ENCODE data around the gene IL1R2. TPM values are rescaled to one million over a fixed set of nuclear protein-coding genes. Genes with fewer than 3 reads are reported as not detected.

The IL1R2 gene
- polyA plus RNA-seq, 2 of the 4 experiments (the other 2 are of a cell fraction): 0.83 to 1.7 TPM

DNA sequence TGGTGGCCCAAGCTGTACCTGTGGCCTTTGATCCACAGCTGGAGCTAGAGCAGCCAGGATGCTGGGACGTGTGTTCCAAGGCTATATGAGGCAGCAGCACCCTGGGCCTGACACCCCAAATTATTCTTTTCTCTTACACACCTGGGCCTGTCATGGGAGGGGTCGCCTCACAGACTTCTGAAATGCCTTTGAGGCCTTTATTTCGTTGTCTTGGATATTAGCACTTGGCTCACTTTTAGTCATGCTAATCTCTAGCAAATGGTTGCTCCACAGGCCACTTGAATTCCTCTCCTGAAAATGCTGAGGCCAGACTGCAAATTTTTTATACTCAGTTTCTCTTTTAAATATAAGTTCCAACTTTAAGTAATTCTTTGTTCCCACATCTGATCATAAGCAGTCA is 22.0 kb upstream of the IL1R2 start:
- no peaks in the 10 kb centered on the region for H3K4me1 ChIP-seq
- WGBS (ENCODE audit: missing lambda C conversion rate): 6% methylated on average over 3 of the region's 3 CpGs
- FAIRE-seq (no peak), DNase-seq (ENCODE audit: low read depth in 1 of 2, low spot score in 1 of 2) (no peak), ATAC-seq (no peak)
- TF ChIP-seq, protein P1, sequence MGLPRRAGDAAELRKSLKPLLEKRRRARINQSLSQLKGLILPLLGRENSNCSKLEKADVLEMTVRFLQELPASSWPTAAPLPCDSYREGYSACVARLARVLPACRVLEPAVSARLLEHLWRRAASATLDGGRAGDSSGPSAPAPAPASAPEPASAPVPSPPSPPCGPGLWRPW (IDR thresholded peaks at IDR 0.05): no peak
- TF ChIP-seq POLR2A (IDR thresholded peaks at IDR 0.05; ENCODE audit: low read length) (no peak), NFE2L2 (conservative IDR thresholded peaks at IDR 0.05; ENCODE audit: low read length) (no peak), TP53 (CRISPR knock-in tag; IDR thresholded peaks at IDR 0.05) (no peak), POLR2AphosphoS2 (conservative IDR thresholded peaks at IDR 0.05; ENCODE audit: low read length) (no peak)
- TF ChIP-seq, protein P2, sequence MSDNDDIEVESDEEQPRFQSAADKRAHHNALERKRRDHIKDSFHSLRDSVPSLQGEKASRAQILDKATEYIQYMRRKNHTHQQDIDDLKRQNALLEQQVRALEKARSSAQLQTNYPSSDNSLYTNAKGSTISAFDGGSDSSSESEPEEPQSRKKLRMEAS (IDR thresholded peaks at IDR 0.05): no peak
- TF ChIP-seq, protein P3, sequence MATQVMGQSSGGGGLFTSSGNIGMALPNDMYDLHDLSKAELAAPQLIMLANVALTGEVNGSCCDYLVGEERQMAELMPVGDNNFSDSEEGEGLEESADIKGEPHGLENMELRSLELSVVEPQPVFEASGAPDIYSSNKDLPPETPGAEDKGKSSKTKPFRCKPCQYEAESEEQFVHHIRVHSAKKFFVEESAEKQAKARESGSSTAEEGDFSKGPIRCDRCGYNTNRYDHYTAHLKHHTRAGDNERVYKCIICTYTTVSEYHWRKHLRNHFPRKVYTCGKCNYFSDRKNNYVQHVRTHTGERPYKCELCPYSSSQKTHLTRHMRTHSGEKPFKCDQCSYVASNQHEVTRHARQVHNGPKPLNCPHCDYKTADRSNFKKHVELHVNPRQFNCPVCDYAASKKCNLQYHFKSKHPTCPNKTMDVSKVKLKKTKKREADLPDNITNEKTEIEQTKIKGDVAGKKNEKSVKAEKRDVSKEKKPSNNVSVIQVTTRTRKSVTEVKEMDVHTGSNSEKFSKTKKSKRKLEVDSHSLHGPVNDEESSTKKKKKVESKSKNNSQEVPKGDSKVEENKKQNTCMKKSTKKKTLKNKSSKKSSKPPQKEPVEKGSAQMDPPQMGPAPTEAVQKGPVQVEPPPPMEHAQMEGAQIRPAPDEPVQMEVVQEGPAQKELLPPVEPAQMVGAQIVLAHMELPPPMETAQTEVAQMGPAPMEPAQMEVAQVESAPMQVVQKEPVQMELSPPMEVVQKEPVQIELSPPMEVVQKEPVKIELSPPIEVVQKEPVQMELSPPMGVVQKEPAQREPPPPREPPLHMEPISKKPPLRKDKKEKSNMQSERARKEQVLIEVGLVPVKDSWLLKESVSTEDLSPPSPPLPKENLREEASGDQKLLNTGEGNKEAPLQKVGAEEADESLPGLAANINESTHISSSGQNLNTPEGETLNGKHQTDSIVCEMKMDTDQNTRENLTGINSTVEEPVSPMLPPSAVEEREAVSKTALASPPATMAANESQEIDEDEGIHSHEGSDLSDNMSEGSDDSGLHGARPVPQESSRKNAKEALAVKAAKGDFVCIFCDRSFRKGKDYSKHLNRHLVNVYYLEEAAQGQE (IDR thresholded peaks at IDR 0.05): no peak
- no peak overlapping the region for H3K4me2 ChIP-seq
- peaks cover 18% of the 10 kb centered on the region for H3K9me3 ChIP-seq
- ChIA-PET POLR2A (no interaction called here), CTCF (no interaction called here)
- no peak overlapping the region for H3K27ac ChIP-seq
- H3K4me3 ChIP-seq: no peak overlapping the region

DNA sequence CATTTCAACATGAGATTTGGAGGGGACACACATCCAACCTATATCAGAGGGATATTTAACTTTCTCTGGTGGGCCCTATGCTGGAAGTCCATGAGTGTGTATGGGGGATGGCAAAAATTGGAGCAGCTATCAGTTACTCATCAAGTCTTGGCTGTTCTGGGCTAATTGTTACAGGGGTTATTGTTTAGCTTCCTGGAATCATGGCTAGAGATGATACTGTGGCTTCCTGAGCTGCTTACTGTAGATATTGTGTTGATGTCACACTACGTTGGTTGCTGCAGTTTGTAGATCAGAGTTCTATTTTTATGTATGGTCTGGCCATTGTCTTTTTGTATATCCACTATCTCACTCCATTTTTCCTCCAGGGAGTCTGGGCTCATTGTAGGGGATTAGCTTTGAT is 20.9 kb upstream of the IL1R2 start:
- peaks cover 18% of the 10 kb centered on the region for H3K9me3 ChIP-seq
- no peak overlapping the region for H3K4me2 ChIP-seq
- H3K27ac ChIP-seq: no peak overlapping the region
- ChIA-PET CTCF (no interaction called here), POLR2A (no interaction called here)
- no peak overlapping the region for H3K4me3 ChIP-seq
- WGBS (ENCODE audit: missing lambda C conversion rate): 38% methylated on average over 1 of the region's 1 CpG
- no peaks in the 10 kb centered on the region for H3K4me1 ChIP-seq
- DNase-seq (ENCODE audit: low read depth in 1 of 2, low spot score in 1 of 2) (no peak), ATAC-seq (no peak), FAIRE-seq (no peak)
- TF ChIP-seq CHD4 (IDR thresholded peaks at IDR 0.05; ENCODE audit: borderline replicate concordance) (no peak), TP53 (CRISPR knock-in tag; IDR thresholded peaks at IDR 0.05) (no peak), HDAC2 (IDR thresholded peaks at IDR 0.05) (no peak), NR3C1 (IDR thresholded peaks at IDR 0.05) (no peak), CEBPB (IDR thresholded peaks at IDR 0.05) (no peak), SREBF2 (IDR thresholded peaks at IDR 0.05) (no peak), PHF8 (IDR thresholded peaks at IDR 0.05; ENCODE audit: borderline replicate concordance, low read depth) (no peak), ESRRA (IDR thresholded peaks at IDR 0.05; ENCODE audit: borderline replicate concordance, low read length) (no peak), FOSL2 (IDR thresholded peaks at IDR 0.05) (no peak), FOSL2 (CRISPR knock-in tag; IDR thresholded peaks at IDR 0.05) (no peak), POLR2A (IDR thresholded peaks at IDR 0.05; ENCODE audit: low read length) (no peak), RFX5 (IDR thresholded peaks at IDR 0.05) (no peak), HOXB5 (CRISPR knock-in tag; IDR thresholded peaks at IDR 0.05) (no peak), BHLHE40 (IDR thresholded peaks at IDR 0.05; ENCODE audit: low read depth, low read length) (no peak), MYC (IDR thresholded peaks at IDR 0.05; ENCODE audit: borderline replicate concordance, low read length) (no peak), CHD2 (IDR thresholded peaks at IDR 0.05; ENCODE audit: low read length, partially characterized antibody) (no peak)
- TF ChIP-seq, protein P2 (IDR thresholded peaks at IDR 0.05): no peak
- TF ChIP-seq, protein P4, sequence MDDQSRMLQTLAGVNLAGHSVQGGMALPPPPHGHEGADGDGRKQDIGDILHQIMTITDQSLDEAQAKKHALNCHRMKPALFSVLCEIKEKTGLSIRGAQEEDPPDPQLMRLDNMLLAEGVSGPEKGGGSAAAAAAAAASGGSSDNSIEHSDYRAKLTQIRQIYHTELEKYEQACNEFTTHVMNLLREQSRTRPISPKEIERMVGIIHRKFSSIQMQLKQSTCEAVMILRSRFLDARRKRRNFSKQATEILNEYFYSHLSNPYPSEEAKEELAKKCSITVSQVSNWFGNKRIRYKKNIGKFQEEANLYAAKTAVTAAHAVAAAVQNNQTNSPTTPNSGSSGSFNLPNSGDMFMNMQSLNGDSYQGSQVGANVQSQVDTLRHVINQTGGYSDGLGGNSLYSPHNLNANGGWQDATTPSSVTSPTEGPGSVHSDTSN (IDR thresholded peaks at IDR 0.05): no peak
- TF ChIP-seq, protein P1 (IDR thresholded peaks at IDR 0.05): no peak
